ENCODE measurements around the gene RUBCNL. TPM values are rescaled to one million over a fixed set of nuclear protein-coding genes. Genes with fewer than 3 reads are reported as not detected.

The RUBCNL gene
- total and polyA plus RNA-seq, 9 donors: 0.57 to 4.5 (median 1.5) TPM

- Histone ChIP-seq H3K27ac (no peak overlapping the region), H3K9me3 (no peaks in the 10 kb centered on the region), H3K4me1 (ENCODE audit: insufficient read depth) (no peaks in the 10 kb centered on the region), H3K36me3 (no peaks in the 10 kb centered on the region), H3K27me3 (no peaks in the 10 kb centered on the region), H3K4me3 (no peak overlapping the region)
- TF ChIP-seq POLR2A (IDR thresholded peaks at IDR 0.05): no peak
- no peak for TF ChIP-seq CTCF (IDR thresholded peaks at IDR 0.05)
- no peak for TF ChIP-seq EP300 (IDR thresholded peaks at IDR 0.05)
- no peak for DNase-seq
- intact Hi-C loops (cut with DNase I): no loop called here
- WGBS, 3 donors: 49 to 72% (median 63%) methylated on average over 2 of the region's 2 CpGs
These were observed 15.1 kb upstream of the RUBCNL start for GRCh38 chr13:46402178-46402577.

DNA sequence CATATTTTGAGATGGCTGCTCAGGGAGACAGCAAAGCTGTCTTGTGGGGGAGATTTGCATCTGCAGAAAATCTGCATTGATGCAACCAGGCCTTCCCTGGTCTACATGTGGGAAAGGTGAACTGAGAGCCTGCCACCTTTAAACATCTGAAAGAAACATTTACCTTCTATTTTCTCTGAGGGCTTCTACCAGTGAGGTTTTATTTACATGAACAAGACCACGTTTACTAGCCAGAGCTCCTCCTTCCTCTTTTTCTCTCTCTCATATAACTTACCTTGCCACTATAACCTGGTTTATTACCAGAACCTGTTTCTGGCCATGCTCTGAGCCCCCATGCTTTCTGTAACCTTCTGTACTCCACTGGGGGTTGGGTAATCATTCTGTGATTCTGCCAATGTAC is 14.4 kb upstream of the RUBCNL start:
- H3K4me1 ChIP-seq (ENCODE audit: insufficient read depth): no peaks in the 10 kb centered on the region
- H3K27me3 ChIP-seq: no peaks in the 10 kb centered on the region
- H3K36me3 ChIP-seq: no peaks in the 10 kb centered on the region
- H3K27ac ChIP-seq: no peak overlapping the region
- intact Hi-C loops (cut with DNase I): no loop called here
- WGBS, 3 donors: 8 to 38% (median 21%) methylated on average over 1 of the region's 1 CpG
- no peak overlapping the region for H3K4me3 ChIP-seq
- no peaks in the 10 kb centered on the region for H3K9me3 ChIP-seq
- no peak for DNase-seq
- no peak for TF ChIP-seq POLR2A (IDR thresholded peaks at IDR 0.05)
- no peak for TF ChIP-seq CTCF (IDR thresholded peaks at IDR 0.05)
- TF ChIP-seq EP300 (IDR thresholded peaks at IDR 0.05): no peak

GRCh38 chr13:46396341-46396740 is 9.3 kb upstream of the RUBCNL start:
- no peaks in the 10 kb centered on the region for H3K4me1 ChIP-seq (ENCODE audit: insufficient read depth)
- TF ChIP-seq POLR2A (IDR thresholded peaks at IDR 0.05): no peak
- TF ChIP-seq CTCF (IDR thresholded peaks at IDR 0.05): no peak
- TF ChIP-seq EP300 (IDR thresholded peaks at IDR 0.05): no peak
- H3K27me3 ChIP-seq: no peaks in the 10 kb centered on the region
- no peaks in the 10 kb centered on the region for H3K36me3 ChIP-seq
- no peak for DNase-seq
- H3K27ac ChIP-seq: no peak overlapping the region
- intact Hi-C loops (cut with DNase I): no loop called here
- no peak overlapping the region for H3K4me3 ChIP-seq
- no peaks in the 10 kb centered on the region for H3K9me3 ChIP-seq

- WGBS, 3 donors: 64 to 67% (median 65%) methylated on average over 2 of the region's 2 CpGs
- no peaks in the 10 kb centered on the region for H3K9me3 ChIP-seq
- intact Hi-C loops (cut with DNase I): no loop called here
- H3K27ac ChIP-seq: no peak overlapping the region
- no peaks in the 10 kb centered on the region for H3K4me1 ChIP-seq (ENCODE audit: insufficient read depth)
- no peak for TF ChIP-seq EP300 (IDR thresholded peaks at IDR 0.05)
- TF ChIP-seq CTCF (IDR thresholded peaks at IDR 0.05): no peak
- no peak for TF ChIP-seq POLR2A (IDR thresholded peaks at IDR 0.05)
- no peak overlapping the region for H3K4me3 ChIP-seq
- H3K36me3 ChIP-seq: no peaks in the 10 kb centered on the region
- DNase-seq: no peak
- no peaks in the 10 kb centered on the region for H3K27me3 ChIP-seq
These were observed 5.9 kb upstream of the RUBCNL start for GRCh38 chr13:46392967-46393366.

All from ovary (tissue), 9 donors.